ENCODE measurements around the gene CDH20. TPM values are rescaled to one million over a fixed set of nuclear protein-coding genes. Genes with fewer than 3 reads are reported as not detected.

CDH20 gene
- total and polyA plus RNA-seq, 12 donors = 0.07 to 0.39 (median 0.08) TPM; not detected in 8

DNA sequence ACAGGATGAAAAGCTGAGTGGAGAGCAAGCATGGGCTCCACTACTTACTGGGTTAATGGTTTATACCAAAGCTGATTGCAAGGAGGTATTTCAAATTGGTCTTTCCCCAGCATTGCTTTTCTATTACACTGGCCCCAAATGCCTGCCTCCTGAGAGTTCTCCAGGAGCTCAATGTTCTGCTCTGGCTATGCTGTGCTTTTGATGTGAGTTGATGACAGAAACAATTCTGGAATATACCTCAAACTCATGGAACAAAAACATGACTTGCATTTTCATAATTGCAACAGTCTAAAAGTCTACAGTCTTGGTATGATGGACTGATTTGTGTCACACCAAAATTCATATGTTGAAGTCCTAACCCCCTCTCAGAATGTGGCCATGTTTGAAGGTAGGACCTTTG, 258.0 kb downstream of the CDH20 start:
- TF ChIP-seq, protein P1, sequence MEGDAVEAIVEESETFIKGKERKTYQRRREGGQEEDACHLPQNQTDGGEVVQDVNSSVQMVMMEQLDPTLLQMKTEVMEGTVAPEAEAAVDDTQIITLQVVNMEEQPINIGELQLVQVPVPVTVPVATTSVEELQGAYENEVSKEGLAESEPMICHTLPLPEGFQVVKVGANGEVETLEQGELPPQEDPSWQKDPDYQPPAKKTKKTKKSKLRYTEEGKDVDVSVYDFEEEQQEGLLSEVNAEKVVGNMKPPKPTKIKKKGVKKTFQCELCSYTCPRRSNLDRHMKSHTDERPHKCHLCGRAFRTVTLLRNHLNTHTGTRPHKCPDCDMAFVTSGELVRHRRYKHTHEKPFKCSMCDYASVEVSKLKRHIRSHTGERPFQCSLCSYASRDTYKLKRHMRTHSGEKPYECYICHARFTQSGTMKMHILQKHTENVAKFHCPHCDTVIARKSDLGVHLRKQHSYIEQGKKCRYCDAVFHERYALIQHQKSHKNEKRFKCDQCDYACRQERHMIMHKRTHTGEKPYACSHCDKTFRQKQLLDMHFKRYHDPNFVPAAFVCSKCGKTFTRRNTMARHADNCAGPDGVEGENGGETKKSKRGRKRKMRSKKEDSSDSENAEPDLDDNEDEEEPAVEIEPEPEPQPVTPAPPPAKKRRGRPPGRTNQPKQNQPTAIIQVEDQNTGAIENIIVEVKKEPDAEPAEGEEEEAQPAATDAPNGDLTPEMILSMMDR (IDR thresholded peaks at IDR 0.05) = no peak
- DNase-seq (no peak), ATAC-seq (no peak)
- Histone ChIP-seq H3K9me3 (no peaks in the 10 kb centered on the region), H3K27me3 (no peaks in the 10 kb centered on the region), H3K27ac (no peak overlapping the region), H3K36me3 (no peaks in the 10 kb centered on the region), H3K4me1 (peaks cover 0 to 37% (median 15%) of the 10 kb centered on the region in 9 donors), H3K4me3 (no peak overlapping the region)
- intact Hi-C loops (cut with DNase I) = no loop called here

DNA sequence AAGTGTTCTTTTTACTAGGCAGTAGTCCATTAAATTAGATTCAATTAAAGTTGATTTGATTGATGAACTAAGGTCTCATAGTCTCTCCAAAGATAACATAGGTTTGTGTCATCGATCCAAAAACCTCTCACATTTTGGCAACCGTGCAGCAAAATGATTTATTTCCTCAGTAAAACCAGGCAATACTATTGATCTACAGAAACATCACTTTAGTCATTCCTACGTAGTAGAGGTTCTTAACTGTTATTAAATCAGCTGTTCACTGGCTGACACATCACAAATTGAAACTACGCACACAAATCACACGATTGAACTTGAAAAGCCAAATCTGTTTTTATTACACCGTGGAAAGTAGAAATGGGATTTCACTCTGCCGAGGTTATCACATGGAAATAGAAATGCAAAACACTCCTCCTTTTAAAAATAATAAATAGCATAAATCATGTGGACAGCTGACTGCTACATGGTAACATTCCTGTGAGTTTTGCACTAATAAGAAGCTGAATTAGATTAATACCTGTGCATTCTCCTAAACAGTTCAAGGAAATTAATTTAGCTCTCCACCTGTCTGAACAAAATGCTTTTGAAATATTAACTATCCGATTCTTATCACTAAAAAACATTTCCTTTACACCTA, 262.5 kb downstream of the CDH20 start:
- Histone ChIP-seq H3K4me3 (peak overlapping the region in 5 of 10 donors; percentile 0 to 26 (median 11)), H3K27ac (peak overlapping the region in 2 of 10 donors; percentile 10 to 17), H3K4me1 (peaks cover 0 to 9% (median 0%) of the 10 kb centered on the region in 9 donors), H3K36me3 (no peaks in the 10 kb centered on the region), H3K27me3 (no peaks in the 10 kb centered on the region), H3K9me3 (no peaks in the 10 kb centered on the region)
- DNase-seq (no peak), ATAC-seq (no peak)
- intact Hi-C loops (cut with DNase I) = no loop called here
- 53 to 61% methylated on average over 8 of the region's 8 CpGs for WGBS, 2 donors
- TF ChIP-seq, protein P1 (IDR thresholded peaks at IDR 0.05) = no peak

DNA sequence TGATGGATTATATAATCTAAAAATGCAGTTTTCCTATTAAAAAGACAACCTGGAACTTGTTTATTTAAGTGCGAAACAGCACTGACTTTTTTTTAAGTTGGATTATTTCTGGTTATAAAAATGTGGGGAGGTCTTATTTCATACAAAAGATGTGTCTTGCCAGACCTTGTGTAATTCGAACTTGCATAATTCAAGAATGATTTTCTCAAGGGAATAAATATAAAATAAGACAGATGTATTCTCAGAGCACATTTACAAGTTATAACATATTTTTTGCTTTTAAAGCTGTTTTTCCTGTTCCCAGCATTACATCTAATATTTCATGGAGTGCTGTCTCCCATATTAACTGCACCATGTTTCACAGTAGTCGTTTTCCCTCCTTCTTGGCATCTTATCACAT, 263.1 kb downstream of the CDH20 start:
- TF ChIP-seq, protein P1 (IDR thresholded peaks at IDR 0.05) = no peak
- no peak overlapping the region for H3K4me3 ChIP-seq

DNA sequence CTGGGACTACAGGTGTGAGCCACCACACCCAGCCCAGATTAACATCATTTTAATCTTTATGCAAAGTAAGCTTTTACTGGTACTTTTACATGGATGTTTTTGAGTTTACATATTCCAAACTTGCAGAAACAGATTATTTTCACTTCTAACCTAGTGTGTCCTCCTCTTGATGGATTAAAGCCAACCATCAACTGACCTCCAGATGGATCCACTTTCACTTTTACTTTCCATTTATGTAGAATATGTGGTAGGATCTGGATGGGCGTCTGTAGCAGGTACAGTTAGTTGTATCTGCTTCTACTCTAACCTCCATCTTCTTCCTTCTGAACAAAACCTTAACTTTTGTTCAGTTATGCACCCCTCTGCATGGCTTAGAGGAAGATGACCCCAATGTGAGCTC, 264.1 kb downstream of the CDH20 start:
- WGBS, 2 donors = 73 to 79% methylated on average over 1 of the region's 1 CpG
- DNase-seq (no peak), ATAC-seq (no peak)
- TF ChIP-seq, protein P1 (IDR thresholded peaks at IDR 0.05) = no peak
- Histone ChIP-seq H3K27me3 (no peaks in the 10 kb centered on the region), H3K4me1 (peaks cover 0 to 5% (median 0%) of the 10 kb centered on the region in 9 donors), H3K9me3 (no peaks in the 10 kb centered on the region), H3K27ac (no peak overlapping the region), H3K4me3 (no peak overlapping the region), H3K36me3 (no peaks in the 10 kb centered on the region)
- intact Hi-C loops (cut with DNase I) = no loop called here

More for the DNA sequence above, 263.1 kb downstream of the CDH20 start:
- no peak for DNase-seq
- Histone ChIP-seq H3K36me3 (no peaks in the 10 kb centered on the region), H3K27me3 (no peaks in the 10 kb centered on the region), H3K27ac (peak overlapping the region in 1 of 10 donors; percentile 17), H3K4me1 (peaks cover 0 to 5% (median 0%) of the 10 kb centered on the region in 9 donors), H3K9me3 (no peaks in the 10 kb centered on the region)
- ATAC-seq = no peak
- 65 to 72% methylated on average over 3 of the region's 3 CpGs for WGBS, 2 donors
- intact Hi-C loops (cut with DNase I) = no loop called here
